Cerebellar nuclear complex (tissue), 1 donor: ENCODE measurements around the gene ANO6.

Source experiments
- DNase-seq, 2 experiments: peaks; one replicate each; lab custom pipeline; 2025; lab: John Stamatoyannopoulos, UW

ANO6 gene

DNA sequence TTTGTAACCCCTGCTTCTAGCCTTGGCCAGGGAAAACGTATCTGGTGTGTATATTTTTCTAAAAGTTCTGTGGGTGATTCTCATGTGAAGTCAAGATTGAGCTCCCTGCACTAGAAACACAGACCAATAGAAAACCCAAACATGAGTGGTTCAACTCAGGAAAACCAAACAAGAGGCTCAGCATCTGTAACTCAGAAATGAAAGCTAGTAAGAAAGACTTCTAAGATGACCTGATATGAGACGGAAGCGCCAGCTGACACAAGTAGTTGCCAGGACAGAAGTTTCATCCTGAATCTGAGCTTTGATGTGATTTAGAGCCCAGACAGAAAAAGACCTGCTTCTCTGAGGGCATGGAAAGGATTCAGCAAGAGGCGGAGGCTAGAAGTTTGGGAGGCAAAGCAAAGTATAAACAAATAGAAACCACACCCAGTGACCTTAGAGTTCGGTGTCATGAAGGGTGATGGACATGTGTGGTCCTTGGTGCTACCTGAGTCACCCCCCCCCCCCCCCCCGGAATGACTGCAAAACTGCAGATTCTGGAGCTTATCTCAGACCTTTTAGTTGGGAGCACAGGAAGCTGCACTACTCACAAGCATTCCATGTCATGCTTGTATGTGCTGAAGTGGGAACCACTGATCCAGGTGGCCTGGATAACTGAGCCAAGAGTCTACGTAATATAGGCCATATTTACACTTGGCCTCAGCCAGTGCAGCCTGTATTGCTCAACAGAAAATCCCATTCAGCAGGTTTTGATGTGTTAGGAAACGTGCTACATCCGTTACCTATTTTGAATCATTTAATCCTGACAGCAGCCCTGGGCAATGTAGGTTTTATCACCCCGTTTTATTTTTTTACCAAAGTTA is 191.3 kb downstream of the ANO6 start:
- DNase-seq, result no peak

DNA sequence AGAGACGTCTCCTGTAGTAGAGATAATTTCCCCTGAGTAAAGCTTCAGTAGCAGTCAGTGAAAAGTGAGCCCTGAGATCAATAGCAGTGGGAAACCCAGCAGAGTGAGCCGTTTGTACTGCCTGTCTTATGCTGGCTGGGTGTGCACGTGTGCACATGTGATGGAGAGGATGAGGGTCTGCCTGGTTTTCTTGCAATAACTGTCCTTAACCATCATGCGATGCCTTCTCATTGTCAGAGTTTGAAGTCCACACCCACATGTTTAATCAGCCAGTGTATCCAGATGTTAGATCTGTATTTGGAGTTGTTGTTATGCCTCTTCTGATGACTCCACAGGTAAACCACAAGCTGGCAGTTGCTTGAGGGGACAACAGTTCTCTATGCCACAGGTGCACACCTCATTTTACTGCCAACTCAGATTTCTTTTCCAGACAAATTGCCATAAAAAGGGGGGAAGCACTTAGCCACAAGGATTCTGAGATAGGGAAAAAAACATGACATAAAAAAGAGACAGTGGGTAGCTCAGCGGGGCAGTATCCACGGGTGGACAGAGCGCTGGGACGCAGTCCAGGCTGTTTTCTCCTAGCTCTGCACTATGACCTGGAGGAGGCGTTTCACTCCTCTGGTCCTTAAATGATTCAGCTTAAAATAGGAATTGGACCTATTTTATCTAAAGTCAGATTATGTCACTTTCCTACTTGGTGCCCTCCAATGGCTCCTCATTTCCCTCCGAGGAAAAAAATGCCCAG is 192.3 kb downstream of the ANO6 start:
- no peak for DNase-seq

DNA sequence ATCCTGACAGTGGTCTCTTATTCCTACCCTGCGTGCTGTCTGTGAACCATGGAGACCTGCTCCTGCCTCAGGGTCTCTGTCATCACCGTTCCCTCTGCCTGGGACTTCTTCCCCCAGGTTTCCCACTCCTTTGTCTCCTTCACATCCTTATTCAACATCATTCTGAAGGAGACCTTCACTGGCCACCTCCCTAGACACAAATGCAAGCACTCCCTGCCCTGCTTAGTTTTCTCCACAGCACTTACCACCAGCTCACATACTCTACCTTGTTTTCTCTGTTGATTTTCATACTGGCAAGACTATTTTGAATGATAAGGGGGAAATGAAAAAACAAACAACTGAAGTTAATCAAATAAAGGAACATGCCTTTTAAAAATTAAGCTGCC is 192.8 kb downstream of the ANO6 start:
- DNase-seq, result no peak

- DNase-seq, result no peak
Measured at GRCh38 chr12:45409966-45410365, 194.1 kb downstream of the ANO6 start.

DNA sequence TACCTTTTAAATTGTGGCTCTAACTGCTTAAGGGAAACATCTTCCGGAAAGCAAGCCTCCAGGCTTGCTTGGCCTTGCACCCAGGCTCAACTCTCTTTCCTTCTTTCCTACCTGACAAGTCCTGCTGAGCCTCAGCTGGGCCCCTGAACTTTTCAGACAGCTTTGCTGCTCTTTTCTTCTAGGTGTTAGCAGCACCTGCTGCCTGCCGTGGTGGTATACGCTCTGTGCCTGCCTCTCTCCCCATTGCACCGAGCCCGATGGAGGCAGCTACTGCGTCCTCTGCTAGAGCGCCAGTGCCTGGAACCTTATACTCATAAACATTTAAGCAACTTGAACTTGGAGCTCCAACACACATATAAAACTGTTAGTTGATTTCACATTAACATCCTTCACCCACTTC is 195.7 kb downstream of the ANO6 start:
- DNase-seq, result no peak

GRCh38 chr12:45415393-45415817 is 199.5 kb downstream of the ANO6 start:
- DNase-seq, result no peak

DNA sequence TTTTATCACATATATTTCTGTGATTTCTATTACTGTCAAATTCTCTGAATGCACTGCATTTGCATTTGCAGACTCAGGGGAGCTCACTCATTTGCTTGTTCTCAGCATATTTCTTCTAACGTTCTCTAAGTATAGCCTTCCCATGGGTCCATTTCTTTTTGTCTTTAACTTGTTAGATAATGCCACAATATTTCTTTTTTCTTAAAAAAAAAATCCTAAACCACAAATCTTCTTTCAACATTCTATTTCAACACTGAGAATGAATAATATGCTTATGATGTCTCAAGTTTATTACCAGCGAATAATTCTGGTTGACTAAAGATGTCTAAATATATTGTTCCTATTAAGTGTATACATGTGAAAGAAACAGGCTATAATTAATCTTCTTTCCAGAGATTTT is 200.2 kb downstream of the ANO6 start:
- DNase-seq, result no peak

DNA sequence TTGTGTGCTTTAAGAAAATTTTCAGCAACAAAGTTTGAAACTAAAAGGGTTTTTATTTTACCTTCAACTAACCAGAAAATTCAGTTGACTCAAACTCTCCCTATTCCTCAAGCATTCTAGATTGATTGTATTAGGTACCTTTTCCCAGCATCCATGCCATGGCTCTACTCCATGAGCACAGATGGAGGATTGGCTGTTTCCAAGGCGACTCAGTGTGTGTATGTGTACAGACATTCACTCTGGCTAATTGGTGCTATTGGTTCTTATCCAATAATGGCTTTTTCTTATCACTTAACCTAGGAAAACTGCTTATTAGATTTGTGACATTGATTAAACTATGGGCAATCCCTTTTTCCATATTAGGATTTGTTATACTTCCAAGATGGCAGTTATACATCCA is 202.6 kb downstream of the ANO6 start:
- no peak for DNase-seq

DNA sequence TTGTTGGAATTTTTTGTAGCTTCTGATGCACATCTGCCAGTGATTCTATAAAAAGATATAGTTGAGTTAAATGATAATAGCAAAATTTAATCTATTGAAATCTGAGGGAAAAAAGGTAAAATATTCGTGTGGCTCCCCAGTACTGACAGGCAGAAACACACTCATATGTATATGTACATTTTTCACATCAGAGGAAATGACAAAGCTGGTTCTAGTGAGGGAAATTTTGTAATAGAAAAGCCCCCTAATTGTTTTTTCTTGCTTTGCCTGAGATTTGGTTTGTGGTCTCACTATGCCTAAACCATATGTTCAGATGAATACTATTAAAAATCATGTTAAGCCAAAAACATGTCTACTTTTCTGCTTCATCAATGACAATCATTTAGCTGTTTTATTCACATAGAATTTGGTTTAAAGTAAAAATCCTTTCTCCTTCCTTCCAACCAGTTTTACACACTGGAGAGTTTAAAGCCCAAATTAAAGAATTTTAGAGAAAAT is 203.5 kb downstream of the ANO6 start:
- DNase-seq, result no peak

- DNase-seq, result no peak
Measured at GRCh38 chr12:45421736-45422135, 205.8 kb downstream of the ANO6 start.

GRCh38 chr12:45423931-45424330 is 208.0 kb downstream of the ANO6 start:
- no peak for DNase-seq

DNA sequence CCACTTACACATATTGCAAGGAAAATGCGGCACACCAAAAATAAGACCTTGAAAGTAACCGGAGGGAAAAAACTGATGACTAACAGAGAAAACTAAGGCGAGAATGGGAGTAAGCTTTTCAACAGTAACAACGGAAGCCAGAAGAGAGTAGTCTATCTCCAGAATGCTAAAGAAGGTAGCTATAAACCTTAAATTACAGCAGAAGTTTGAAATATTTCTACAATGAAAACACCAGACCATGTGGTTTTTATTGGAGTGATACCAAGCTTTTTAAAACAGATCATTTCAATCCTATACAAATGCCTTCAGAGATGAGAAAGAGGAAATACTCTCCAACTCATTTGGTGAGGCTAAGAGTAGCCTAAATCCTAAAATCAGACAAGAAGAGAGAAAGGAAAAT is 209.5 kb downstream of the ANO6 start:
- DNase-seq, result no peak

DNA sequence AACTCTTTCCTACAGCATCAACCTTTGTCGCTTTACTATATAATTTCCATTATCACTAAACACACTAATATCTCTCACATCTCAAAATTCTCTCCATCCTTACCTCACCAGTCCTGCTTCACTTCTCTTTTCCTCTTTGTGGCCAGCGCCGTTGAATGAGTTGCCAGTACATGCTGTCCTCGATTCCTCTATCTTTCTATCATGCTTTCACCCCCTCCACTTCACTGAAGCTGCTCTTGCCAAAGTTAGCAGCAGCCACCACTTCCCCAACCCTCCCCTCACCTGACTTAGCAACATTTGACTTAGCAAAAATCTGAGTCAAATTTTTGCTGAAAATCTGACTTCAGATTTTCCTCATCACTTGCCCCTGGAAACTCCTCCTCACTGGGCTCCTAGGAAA is 210.4 kb downstream of the ANO6 start:
- DNase-seq, result no peak

- no peak for DNase-seq
Measured at GRCh38 chr12:45427042-45427441, 211.1 kb downstream of the ANO6 start.

DNA sequence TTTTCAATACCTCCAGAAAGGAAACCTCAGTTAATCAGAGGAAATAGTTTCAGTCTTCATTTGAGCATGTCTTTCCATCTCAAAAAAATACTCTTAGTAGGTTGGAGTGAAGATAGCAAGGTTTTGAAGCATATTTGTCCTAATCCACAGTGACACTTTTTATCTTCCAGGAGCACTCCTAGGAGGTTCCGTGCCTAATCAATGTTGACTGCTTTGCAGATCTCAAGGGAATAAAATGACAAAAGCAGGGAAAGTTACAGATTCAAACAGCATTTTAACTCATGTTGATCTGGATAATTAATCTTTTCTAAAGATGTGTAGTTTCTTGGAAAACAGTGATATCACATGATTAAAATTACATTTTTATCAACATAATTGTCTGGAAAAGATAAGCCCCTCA is 213.9 kb downstream of the ANO6 start:
- DNase-seq, result no peak

DNA sequence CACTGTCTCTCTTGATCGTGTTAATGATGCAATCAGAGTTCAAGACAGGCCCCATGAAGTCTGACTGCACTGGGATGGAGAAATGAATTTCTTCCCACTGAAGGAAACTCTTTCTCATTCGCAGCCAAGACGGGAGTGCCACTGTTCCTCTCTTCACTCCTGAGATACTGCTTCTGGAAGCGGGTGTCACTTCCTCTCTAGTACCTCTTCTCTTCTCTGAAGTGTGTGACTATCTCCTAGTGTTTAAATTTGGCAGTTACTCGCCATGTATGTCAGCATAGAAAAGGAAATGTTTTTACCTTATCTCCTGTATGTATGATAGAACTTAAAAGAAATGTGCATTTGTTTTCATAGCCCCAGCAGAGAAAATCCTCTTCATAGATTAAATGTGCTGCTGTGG is 215.2 kb downstream of the ANO6 start:
- DNase-seq, result no peak

GRCh38 chr12:45432710-45433109 is 216.8 kb downstream of the ANO6 start:
- DNase-seq, result no peak

- no peak for DNase-seq
Measured at GRCh38 chr12:45433441-45433868, 217.6 kb downstream of the ANO6 start.

DNA sequence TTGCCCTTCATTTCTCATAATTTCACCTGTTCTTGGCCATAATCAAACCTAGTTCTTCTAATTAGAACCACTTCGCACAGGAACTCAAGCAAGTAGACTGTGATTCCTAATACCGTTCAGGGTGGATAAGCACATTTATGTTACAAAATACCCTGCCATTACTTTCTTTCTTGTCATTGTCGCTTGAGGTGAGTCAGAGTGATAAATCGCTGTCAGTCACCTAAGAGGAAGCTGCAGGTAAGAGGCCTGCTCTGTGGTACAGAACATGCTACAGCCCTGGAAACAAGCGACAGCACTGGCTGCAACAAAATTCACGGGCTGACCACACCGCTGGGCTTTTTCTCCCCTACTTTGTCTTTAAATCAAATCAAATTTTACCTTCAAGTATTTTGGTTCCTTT is 218.2 kb downstream of the ANO6 start:
- DNase-seq, result no peak

DNA sequence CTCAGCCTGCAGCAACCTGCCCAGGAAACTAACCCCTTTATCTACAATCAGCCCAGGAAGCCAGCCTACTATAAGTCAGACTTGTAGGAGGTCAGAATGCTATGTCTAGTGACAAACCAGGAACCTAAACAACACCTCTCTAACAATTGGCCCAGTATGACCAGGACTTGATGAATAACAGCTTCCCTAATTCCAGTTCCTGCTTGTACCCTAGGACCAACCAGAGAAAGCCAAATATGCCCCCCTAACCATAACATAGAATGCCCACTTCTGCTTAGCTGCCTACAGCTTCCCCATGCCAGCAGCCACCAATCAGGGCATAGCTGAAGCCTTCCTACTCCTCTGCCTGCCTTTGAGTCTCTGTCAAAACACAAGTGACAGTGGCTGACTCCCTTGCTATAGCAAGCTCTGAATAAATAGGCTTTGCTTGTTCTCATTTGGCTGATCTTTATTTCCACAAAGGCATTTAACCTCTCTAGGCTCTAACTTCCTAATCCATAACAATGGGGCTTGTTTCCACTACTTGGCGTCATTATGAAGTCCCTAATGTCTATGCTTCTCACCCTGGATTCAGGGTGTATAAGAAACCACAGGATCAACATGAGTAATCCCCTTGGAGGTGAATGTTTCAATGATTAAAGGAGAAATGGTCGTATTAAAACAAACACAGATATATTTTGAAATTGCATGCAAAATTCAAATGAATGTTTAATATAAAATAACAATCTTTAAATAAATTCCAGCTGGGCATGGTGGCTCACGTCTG is 220.2 kb downstream of the ANO6 start:
- DNase-seq, result no peak

DNA sequence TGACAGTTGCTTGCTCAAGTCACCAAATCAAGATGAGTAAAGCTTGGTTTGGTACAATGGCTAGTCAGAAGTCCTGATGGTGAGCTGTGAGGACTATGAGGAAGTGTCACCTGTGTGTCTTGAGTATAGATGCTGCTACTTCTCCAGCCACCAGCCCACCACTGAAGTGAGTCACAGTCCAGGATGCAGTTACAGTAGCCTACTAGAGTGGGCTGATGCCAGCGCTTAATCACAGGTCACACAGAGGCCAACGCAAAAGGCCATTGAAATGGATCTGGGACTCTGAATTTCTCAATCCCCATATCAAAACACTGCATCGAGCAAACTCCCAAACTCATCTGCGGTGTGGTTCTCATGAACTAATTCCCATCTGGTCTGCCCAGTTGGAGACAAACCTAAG is 223.1 kb downstream of the ANO6 start:
- no peak for DNase-seq

DNA sequence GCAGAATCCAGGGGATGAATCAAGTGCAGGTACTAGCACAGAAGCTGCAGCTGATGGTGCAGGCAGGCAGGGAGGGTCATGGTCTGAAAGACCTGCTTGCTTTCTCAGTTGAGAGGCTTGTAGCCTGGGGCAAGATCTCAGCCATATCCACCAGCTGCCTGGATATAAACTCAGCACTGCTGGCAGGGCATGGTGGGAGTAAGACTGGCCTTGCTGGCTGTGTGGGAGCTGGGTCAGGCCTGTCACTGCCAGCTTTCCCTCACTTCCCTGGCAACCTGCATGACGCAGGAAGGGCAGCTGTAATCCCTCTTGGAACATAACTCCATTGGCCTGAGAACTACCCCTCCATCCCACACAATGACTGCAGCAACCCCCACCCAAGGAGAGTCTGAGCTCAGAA is 230.1 kb downstream of the ANO6 start:
- DNase-seq, result no peak
